Activated naive CD8-positive, alpha-beta T cell treated with anti-CD3 and anti-CD28 coated beads for 36 hours (primary cell): ENCODE results near the gene LTB4R2. TPM values are rescaled to one million over a fixed set of nuclear protein-coding genes. Genes with fewer than 3 reads are reported as not detected.
"Not testable (repeated sequence)": the region's sequence is repeated elsewhere in the genome, so short reads cannot be mapped to it uniquely, and the experiment has no call there.

ENCODE experiments used
- DNase-seq: peaks from one replicate; pipeline ENCODE4 v3.0.0; 2021
- H3K27ac Mint-ChIP-seq: one replicate; pipeline ENCODE4 v1.8.0; 2022; ENCODE audit warnings: mild to moderate bottlenecking, moderate library complexity, mixed read lengths
- H3K27me3 Mint-ChIP-seq: one replicate; pipeline ENCODE4 v1.8.0; 2022; ENCODE audit warnings: mild to moderate bottlenecking, mixed read lengths
- H3K36me3 Mint-ChIP-seq: one replicate; pipeline ENCODE4 v1.8.0; 2021; ENCODE audit warnings: mild to moderate bottlenecking, mixed read lengths
- H3K4me1 Mint-ChIP-seq: one replicate; pipeline ENCODE4 v1.8.0; 2021; ENCODE audit warnings: mixed read lengths
- H3K4me3 Mint-ChIP-seq: one replicate; pipeline ENCODE4 v1.8.0; 2022; ENCODE audit warnings: mild to moderate bottlenecking, moderate library complexity, mixed read lengths
- H3K9me3 Mint-ChIP-seq: one replicate; pipeline ENCODE4 v1.8.0; 2022; ENCODE audit warnings: mixed read lengths
- total RNA-seq, 2 experiments: library from RNA; stranded (reverse); gene quantifications; one replicate each; pipeline ENCODE4 v1.2.3, GENCODE V29; 2021

The LTB4R2 gene
- total RNA-seq, 2 experiments from 2014 or later = 11.5 TPM

DNA sequence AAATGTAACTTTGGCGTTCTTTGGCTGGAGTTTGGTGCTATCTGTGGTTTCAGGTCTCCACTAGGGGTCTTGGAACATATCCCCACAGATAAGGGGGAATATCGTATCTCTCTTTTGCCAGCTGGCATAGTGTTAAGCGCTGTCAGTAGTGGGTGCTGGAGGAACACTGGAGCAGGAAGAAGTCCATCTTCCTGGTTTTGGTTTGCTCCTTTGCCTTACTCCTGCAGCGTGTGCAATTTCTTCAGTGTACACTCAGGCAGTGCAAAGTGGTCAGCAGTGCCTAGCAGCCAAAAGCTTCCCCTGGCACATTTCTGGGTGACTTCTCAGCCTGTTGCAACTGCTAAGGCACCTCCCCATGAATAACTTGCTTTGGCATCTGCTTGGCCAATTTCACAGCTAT is 41.6 kb downstream of the LTB4R2 start:
- Mint-ChIP-seq H3K27me3 (peaks cover 43% of the 10 kb centered on the region), H3K4me1 (no peaks in the 10 kb centered on the region), H3K27ac (no peak overlapping the region), H3K9me3 (no peaks in the 10 kb centered on the region), H3K36me3 (no peaks in the 10 kb centered on the region), H3K4me3 (no peak overlapping the region)
- no peak for DNase-seq

DNA sequence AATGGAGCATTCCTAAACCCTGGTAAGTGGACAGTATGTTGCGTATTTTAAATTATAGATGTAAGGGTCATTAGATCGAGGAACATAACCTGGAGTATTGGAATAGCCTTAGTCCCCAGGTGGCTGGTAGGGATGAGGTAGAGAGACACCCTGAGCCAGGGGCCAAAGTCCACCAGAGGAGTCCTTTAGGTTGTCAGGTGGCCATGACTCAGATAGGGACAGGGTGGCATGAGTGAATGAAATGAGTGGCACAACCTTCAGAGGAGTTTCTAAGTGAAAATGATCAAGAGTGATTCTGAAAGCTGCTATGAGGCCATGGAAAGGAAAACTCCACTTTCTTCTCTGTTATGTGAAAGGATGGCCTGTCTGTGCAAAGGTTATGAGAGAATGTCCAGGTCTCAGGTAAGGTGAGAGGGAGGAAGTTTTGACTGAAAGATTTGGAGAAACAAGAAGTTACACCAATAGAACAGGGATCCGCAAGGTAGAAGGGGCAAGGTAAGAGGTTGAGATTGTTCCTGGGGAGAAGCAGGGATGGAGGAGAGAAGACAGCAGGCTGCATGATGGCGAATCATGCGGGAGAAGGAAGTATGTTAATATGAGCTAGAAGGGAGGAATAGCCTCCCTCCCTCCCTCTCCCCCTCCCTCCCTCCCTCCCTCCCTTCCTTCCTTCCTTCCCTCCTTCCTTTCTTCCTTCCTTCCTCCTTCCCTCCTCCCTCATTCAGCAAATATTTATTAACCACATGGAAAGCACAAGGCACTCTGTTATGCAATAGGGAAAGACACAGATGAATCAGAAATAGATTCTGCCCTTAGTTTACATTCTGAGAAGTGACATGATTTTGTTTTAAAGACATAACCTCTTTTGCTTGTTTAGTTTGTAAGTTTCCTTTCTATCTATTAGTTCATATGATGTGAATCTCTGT is 43.9 kb downstream of the LTB4R2 start:
- H3K9me3 Mint-ChIP-seq = no peaks in the 10 kb centered on the region
- no peak for DNase-seq
- no peaks in the 10 kb centered on the region for H3K4me1 Mint-ChIP-seq
- no peak overlapping the region for H3K4me3 Mint-ChIP-seq
- H3K27ac Mint-ChIP-seq = no peak overlapping the region
- peaks cover 36% of the 10 kb centered on the region for H3K27me3 Mint-ChIP-seq
- no peaks in the 10 kb centered on the region for H3K36me3 Mint-ChIP-seq

DNA sequence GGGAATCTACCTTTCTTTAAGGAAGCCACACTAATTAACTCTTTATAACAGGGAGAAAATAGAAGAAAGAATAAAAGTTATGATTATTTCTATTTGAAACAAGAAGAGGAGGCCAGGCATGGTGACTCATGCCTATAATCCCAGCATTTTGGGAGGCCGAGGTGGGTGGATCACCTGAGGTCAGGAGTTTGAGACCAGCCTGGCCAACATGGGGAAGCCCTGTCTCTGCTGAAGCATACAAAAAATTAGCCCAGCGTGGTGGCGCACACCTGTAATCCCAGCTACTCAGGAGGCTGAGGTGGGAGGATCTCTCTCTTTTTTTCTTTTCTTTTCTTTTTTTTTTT is 44.5 kb downstream of the LTB4R2 start:
- not testable (repeated sequence) for H3K27ac Mint-ChIP-seq, H3K4me3 Mint-ChIP-seq, H3K4me1 Mint-ChIP-seq, H3K36me3 Mint-ChIP-seq, DNase-seq, H3K9me3 Mint-ChIP-seq
- H3K27me3 Mint-ChIP-seq = peaks cover 32% of the 10 kb centered on the region

DNA sequence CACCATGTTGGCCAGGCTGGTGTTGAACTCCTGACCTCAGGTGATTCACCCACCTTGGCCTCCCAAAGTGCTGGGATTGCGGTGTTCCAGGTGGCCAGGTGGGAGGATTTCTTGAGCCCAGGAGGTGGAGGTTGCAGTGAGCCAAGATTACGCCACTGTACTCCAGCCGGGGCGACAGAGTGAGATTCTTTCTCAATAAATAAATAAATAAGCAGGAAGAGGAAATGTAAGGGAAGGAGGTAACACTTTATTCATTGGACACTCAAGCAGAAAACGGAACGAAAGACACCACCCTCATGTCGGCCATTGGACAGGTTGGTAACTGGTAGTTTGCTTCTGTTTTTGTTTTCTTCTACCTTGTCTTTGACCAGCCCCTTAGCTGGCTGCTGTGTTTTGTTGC is 45.1 kb downstream of the LTB4R2 start:
- Mint-ChIP-seq H3K9me3 (no peaks in the 10 kb centered on the region), H3K27me3 (peaks cover 27% of the 10 kb centered on the region), H3K36me3 (no peaks in the 10 kb centered on the region), H3K4me1 (no peaks in the 10 kb centered on the region), H3K27ac (no peak overlapping the region), H3K4me3 (no peak overlapping the region)
- no peak for DNase-seq

DNA sequence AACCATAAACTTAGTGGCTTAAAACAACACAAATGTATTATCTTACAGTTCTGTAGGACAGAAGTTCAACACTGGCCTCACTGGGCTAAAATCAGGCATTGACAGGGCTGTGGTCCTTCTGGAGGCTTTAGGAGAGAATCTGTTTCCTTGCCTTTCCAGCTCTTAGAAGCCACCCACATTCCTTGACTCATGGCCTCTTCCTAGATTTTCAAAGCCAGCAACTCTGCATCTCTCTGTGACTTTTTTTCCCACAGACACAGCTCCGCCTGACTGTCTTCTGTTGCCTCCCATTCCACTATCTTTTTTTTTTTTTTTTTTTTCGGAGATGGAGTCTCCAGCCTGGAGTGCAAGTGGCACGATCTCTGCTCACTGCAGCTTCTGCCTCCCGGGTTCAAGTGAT is 46.3 kb downstream of the LTB4R2 start:
- Mint-ChIP-seq H3K9me3 (no peaks in the 10 kb centered on the region), H3K4me3 (no peak overlapping the region), H3K36me3 (no peaks in the 10 kb centered on the region), H3K27ac (no peak overlapping the region), H3K4me1 (no peaks in the 10 kb centered on the region), H3K27me3 (peaks cover 17% of the 10 kb centered on the region)
- DNase-seq = no peak

DNA sequence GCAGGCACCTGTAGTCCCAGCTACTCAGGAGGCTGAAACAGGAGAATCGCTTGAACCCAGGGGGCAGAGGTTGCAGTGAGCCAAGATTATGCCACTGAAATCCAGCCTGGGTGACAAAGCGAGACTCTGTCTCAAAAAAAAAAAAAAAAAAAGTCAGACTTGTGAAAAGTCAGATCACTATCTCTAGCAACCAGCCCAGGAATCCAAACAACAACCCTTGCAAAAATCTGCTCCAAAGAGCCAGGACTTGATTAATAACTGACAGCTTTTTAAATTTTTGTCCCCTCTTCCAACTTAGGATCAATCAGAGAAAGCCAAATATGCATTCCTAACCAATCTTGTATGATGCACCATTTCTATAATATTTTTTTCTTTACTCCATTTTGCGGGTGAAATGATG is 50.3 kb downstream of the LTB4R2 start:
- H3K36me3 Mint-ChIP-seq = no peaks in the 10 kb centered on the region
- H3K27ac Mint-ChIP-seq = no peak overlapping the region
- H3K4me1 Mint-ChIP-seq = peaks cover 4% of the 10 kb centered on the region
- H3K27me3 Mint-ChIP-seq = peaks cover 26% of the 10 kb centered on the region
- no peak overlapping the region for H3K4me3 Mint-ChIP-seq
- DNase-seq = no peak
- H3K9me3 Mint-ChIP-seq = no peaks in the 10 kb centered on the region

DNA sequence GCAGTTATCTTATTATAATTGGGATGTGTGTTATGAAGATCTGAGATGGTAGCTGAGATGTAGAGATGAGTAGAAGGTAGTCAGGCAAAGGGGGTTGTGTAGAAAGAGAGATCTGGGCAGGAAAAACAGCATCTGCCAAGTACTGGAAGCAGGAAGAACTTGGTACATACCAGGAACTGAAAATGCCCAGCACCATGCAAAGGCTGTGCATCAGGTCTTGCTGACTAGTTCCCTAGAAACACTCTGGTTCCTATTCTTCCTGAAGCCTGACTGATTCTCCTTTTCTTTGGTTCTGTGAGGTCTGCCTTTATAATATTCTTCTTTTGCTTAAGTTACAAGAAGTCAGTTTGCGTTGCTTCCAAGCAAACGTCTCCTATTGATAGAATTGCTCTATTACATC is 51.4 kb downstream of the LTB4R2 start:
- Mint-ChIP-seq H3K4me1 (peaks cover 13% of the 10 kb centered on the region), H3K36me3 (no peaks in the 10 kb centered on the region), H3K9me3 (no peaks in the 10 kb centered on the region), H3K4me3 (no peak overlapping the region), H3K27ac (no peak overlapping the region), H3K27me3 (peaks cover 36% of the 10 kb centered on the region)
- DNase-seq = no peak

Other genes with a start within 250 kb of the LTB4R2 start
- not detected for gene CPNE6, start 238.6 kb upstream of the LTB4R2 start, total RNA-seq
- 100 to 1,000 TPM; 110 TPM for gene PCK2, start 215.8 kb upstream of the LTB4R2 start, total RNA-seq
- 10 to 100 TPM; 56.0 to 56.7 TPM for gene DCAF11, start 195.4 kb upstream of the LTB4R2 start, total RNA-seq
- 1 to 10 TPM; 1.8 to 2.6 TPM for gene NRL, start 195.2 kb upstream of the LTB4R2 start, total RNA-seq
- gene FITM1, start 179.5 kb upstream of the LTB4R2 start, total RNA-seq = under 1 TPM in 1 of 2 experiments, not detected in 1; 0.29 TPM
- gene PSME1, start 173.9 kb upstream of the LTB4R2 start, total RNA-seq = 100 to 1,000 TPM; 476 to 479 TPM
- gene EMC9, start 168.5 kb upstream of the LTB4R2 start, total RNA-seq = 10 to 100 TPM; 39.1 to 40.1 TPM
- 100 to 1,000 TPM; 541 to 558 TPM for gene PSME2, start 163.5 kb upstream of the LTB4R2 start, total RNA-seq
- 10 to 100 TPM; 82.2 to 86.5 TPM for gene RNF31, start 162.6 kb upstream of the LTB4R2 start, total RNA-seq
- 100 to 1,000 TPM; 133 to 136 TPM for gene IRF9, start 148.9 kb upstream of the LTB4R2 start, total RNA-seq
- gene REC8, start 138.1 kb upstream of the LTB4R2 start, total RNA-seq = 10 to 100 TPM; 28.9 to 29.2 TPM
- 100 to 1,000 TPM; 152 to 161 TPM for gene IPO4, start 121.3 kb upstream of the LTB4R2 start, total RNA-seq
- gene TM9SF1, start 114.7 kb upstream of the LTB4R2 start, total RNA-seq = 10 to 100 TPM; 20.7 to 22.5 TPM
- not detected for gene TSSK4, start 104.4 kb upstream of the LTB4R2 start, total RNA-seq
- 10 to 100 TPM; 54.4 to 58.9 TPM for gene CHMP4A, start 96.7 kb upstream of the LTB4R2 start, total RNA-seq
- gene MDP1, start 94.1 kb upstream of the LTB4R2 start, total RNA-seq = 10 to 100 TPM; 19.4 to 20.9 TPM
- 100 to 1,000 TPM; 194 to 201 TPM for gene NEDD8, start 77.8 kb upstream of the LTB4R2 start, total RNA-seq
- gene GMPR2, start 77.2 kb upstream of the LTB4R2 start, total RNA-seq = 10 to 100 TPM; 44.5 to 48.4 TPM
- 10 to 100 TPM; 68.2 to 71.1 TPM for gene TINF2, start 67.5 kb upstream of the LTB4R2 start, total RNA-seq
- gene TGM1, start 47.0 kb upstream of the LTB4R2 start, total RNA-seq = 1 to 10 TPM; 2.6 to 3.3 TPM
- 10 to 100 TPM; 34.5 to 36.1 TPM for gene RABGGTA, start 38.5 kb upstream of the LTB4R2 start, total RNA-seq
- 1 to 10 TPM; 7.4 to 8.6 TPM for gene DHRS1, start 10.4 kb upstream of the LTB4R2 start, total RNA-seq
- gene NOP9, start 10.3 kb upstream of the LTB4R2 start, total RNA-seq = 10 to 100 TPM; 40.9 to 45.0 TPM
- gene CIDEB, start 2.2 kb upstream of the LTB4R2 start, total RNA-seq = 1 to 10 TPM; 6.0 to 6.7 TPM
- 10 to 100 TPM in 1 of 2 experiments, 1 to 10 TPM in 1; 9.3 to 10.3 TPM for gene LTB4R, start 1.4 kb downstream of the LTB4R2 start, total RNA-seq
- gene ADCY4, start 24.9 kb downstream of the LTB4R2 start, total RNA-seq = 1 to 10 TPM in 1 of 2 experiments, under 1 TPM in 1; 0.70 to 1.0 TPM
- 1 to 10 TPM; 5.4 to 6.3 TPM for gene RIPK3, start 29.9 kb downstream of the LTB4R2 start, total RNA-seq
- gene NFATC4, start 58.0 kb downstream of the LTB4R2 start, total RNA-seq = 1 to 10 TPM in 1 of 2 experiments, under 1 TPM in 1; 0.54 to 1.1 TPM
- gene NYNRIN, start 88.9 kb downstream of the LTB4R2 start, total RNA-seq = under 1 TPM; 0.08 to 0.10 TPM
- 1 to 10 TPM; 5.5 to 6.4 TPM for gene CBLN3, start 119.5 kb downstream of the LTB4R2 start, total RNA-seq
- 10 to 100 TPM; 47.3 to 48.7 TPM for gene KHNYN, start 119.8 kb downstream of the LTB4R2 start, total RNA-seq
- 10 to 100 TPM; 57.8 to 59.0 TPM for gene SDR39U1, start 132.6 kb downstream of the LTB4R2 start, total RNA-seq
- under 1 TPM; 0.25 to 0.50 TPM for gene CMA1, start 198.1 kb downstream of the LTB4R2 start, total RNA-seq